Measurements from ENCODE around the gene KATNB1.

Gene KATNB1

DNA sequence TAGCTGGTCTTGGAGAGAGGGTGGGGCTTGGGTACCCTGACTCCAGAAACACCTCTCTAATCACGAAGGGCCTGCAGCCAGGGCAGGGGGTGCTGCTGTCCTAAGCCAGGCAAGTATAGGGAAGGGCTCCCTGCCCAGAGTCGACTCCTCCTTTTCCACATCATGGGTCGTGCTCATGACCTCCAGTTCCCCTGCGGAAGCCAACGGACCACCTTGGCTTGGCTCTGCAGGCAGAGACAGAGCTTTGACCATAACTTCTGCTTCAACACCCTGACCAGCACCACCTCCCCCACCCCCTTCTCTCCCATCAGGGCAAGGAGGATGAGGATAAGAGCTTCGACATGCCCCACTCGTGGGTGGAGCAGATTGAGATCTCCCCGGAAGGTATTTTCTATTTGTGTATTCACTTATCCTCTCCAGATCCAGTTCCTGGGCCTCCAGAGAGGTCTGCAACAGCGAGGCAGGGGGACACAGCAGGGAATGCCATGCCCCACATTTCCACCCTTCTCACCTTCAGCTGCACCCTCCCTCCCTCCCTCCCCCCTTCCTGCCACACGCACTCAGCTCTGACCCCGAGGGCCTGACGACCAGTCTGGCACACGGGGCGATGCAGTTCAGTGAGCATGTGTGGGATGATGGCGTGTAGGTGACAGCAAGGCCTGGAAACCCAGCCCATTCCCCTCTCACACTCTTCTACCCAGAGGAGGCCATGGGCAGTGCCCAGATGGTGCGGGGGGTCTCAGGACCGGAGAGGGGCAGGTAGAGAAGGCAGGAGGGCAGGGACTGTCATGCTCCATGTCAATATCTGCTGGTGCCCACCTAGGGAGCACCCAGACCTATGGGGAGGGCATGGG is 14.0 kb upstream of the KATNB1 start:
- H3K27me3 ChIP-seq (ENCODE audit: control insufficient read depth, insufficient read depth, low read length), result no peaks in the 10 kb centered on the region
- no peak overlapping the region for H3K9ac ChIP-seq (ENCODE audit: low read length)
- no peaks in the 10 kb centered on the region for H3K4me1 ChIP-seq (ENCODE audit: control insufficient read depth, insufficient read depth, low read length)
- H3K36me3 ChIP-seq (ENCODE audit: control insufficient read depth, insufficient read depth, low read length), result no peaks in the 10 kb centered on the region
- H3K9me3 ChIP-seq (ENCODE audit: control insufficient read depth, low read length), result no peaks in the 10 kb centered on the region
- no peak overlapping the region for H3K4me3 ChIP-seq (ENCODE audit: low read length)

DNA sequence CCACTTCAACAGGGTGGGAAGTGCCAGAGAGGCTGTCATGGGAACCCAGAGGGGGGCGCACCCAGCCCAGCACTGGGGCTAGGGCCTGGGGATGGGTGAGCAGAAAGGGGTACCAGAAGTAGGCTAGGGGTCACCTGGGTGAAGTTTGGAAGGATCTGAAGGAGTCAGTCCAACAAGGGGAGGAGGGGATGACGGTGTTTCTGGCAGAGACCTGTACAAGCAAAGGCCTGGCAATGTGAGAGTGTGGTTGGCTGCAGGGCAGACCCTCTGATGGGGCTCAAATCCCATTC is 13.4 kb upstream of the KATNB1 start:
- Histone ChIP-seq H3K4me3 (ENCODE audit: low read length) (no peak overlapping the region), H3K4me1 (ENCODE audit: control insufficient read depth, insufficient read depth, low read length) (no peaks in the 10 kb centered on the region), H3K9me3 (ENCODE audit: control insufficient read depth, low read length) (no peaks in the 10 kb centered on the region), H3K27me3 (ENCODE audit: control insufficient read depth, insufficient read depth, low read length) (no peaks in the 10 kb centered on the region), H3K36me3 (ENCODE audit: control insufficient read depth, insufficient read depth, low read length) (no peaks in the 10 kb centered on the region), H3K9ac (ENCODE audit: low read length) (no peak overlapping the region)

DNA sequence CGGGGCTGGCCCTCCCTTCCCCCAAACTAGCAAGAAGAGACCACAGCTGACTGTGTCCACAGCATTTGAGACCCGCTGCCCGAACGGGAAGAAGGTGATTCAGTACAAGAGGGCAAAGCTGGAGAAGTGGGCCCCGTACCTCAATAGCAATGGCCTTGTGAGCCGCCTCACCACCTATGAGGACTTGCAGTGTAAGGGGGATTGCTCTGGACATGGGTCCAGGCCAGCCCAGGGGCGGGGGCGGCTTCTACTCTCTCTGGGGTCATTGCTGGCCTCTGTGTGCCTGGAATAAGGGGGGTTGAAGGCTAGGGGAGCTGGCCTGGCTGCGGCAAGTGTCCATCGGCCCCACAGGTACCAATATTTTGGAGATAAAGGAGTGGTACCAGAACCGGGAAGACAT is 12.9 kb upstream of the KATNB1 start:
- Histone ChIP-seq H3K9me3 (ENCODE audit: control insufficient read depth, low read length) (no peaks in the 10 kb centered on the region), H3K9ac (ENCODE audit: low read length) (no peak overlapping the region), H3K4me1 (ENCODE audit: control insufficient read depth, insufficient read depth, low read length) (no peaks in the 10 kb centered on the region), H3K27me3 (ENCODE audit: control insufficient read depth, insufficient read depth, low read length) (no peaks in the 10 kb centered on the region), H3K36me3 (ENCODE audit: control insufficient read depth, insufficient read depth, low read length) (no peaks in the 10 kb centered on the region), H3K4me3 (ENCODE audit: low read length) (no peak overlapping the region)

DNA sequence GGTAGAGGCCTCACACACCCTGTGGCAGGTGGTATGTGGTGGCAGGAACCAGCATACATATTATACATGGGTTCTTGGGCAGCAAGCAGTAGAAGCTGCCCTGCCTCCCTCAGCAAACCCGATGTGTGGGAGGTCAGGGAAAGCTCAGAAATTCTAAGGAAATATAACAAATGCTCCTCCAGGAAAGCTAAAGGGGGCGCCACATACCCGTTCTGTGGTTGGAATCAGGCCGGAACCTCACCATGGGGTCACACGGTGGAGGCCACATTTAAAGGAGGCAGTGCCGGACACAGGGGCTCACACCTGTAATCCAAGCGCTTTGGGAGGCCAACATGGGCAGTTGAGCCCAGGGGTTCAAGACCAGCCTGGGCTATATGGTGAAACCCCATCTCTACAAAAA is 12.4 kb upstream of the KATNB1 start:
- Histone ChIP-seq H3K4me1 (ENCODE audit: control insufficient read depth, insufficient read depth, low read length) (no peaks in the 10 kb centered on the region), H3K27me3 (ENCODE audit: control insufficient read depth, insufficient read depth, low read length) (no peaks in the 10 kb centered on the region), H3K9me3 (ENCODE audit: control insufficient read depth, low read length) (no peaks in the 10 kb centered on the region), H3K4me3 (ENCODE audit: low read length) (no peak overlapping the region), H3K36me3 (ENCODE audit: control insufficient read depth, insufficient read depth, low read length) (no peaks in the 10 kb centered on the region), H3K9ac (ENCODE audit: low read length) (no peak overlapping the region)

DNA sequence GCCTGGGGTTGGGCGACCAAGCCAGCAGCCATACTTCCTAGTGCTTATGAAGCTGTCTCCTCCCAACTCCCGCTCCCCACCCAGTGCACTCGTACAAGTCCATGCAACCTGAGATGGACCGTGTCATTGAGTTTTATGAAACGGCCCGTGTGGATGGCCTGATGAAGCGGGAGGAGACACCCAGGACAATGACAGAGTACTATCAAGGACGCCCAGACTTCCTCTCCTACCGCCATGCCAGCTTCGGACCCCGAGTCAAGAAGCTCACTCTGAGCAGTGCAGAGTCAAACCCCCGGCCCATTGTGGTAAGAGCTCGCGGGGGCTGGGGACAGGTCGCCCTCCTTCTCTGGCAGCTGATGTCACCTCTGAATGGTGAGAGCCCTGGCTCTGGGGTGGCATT is 11.0 kb upstream of the KATNB1 start:
- no peaks in the 10 kb centered on the region for H3K27me3 ChIP-seq (ENCODE audit: control insufficient read depth, insufficient read depth, low read length)
- H3K9ac ChIP-seq (ENCODE audit: low read length), result no peak overlapping the region
- H3K4me3 ChIP-seq (ENCODE audit: low read length), result no peak overlapping the region
- no peaks in the 10 kb centered on the region for H3K36me3 ChIP-seq (ENCODE audit: control insufficient read depth, insufficient read depth, low read length)
- no peaks in the 10 kb centered on the region for H3K4me1 ChIP-seq (ENCODE audit: control insufficient read depth, insufficient read depth, low read length)
- H3K9me3 ChIP-seq (ENCODE audit: control insufficient read depth, low read length), result no peaks in the 10 kb centered on the region

DNA sequence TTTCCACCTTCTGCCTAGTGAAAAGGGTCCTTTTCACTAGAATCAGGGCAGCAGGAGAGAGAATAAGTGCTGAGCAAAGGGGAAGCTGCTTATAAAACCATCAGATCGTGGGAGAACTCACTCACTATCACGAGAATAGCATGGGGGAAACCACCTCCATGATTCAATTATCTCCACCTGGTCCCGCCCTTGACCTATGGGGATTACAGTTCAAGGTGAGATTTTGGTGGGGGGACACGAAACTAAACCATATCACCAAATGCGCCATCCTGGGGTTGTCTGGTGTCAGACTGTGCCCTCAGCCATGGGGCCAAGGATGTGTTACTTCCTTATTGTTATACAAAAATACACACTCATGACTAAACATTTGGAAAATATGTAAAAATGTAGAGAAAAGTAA is 10.4 kb upstream of the KATNB1 start:
- H3K27me3 ChIP-seq (ENCODE audit: control insufficient read depth, insufficient read depth, low read length), result no peaks in the 10 kb centered on the region
- H3K9ac ChIP-seq (ENCODE audit: low read length), result no peak overlapping the region
- no peaks in the 10 kb centered on the region for H3K36me3 ChIP-seq (ENCODE audit: control insufficient read depth, insufficient read depth, low read length)
- no peaks in the 10 kb centered on the region for H3K4me1 ChIP-seq (ENCODE audit: control insufficient read depth, insufficient read depth, low read length)
- no peaks in the 10 kb centered on the region for H3K9me3 ChIP-seq (ENCODE audit: control insufficient read depth, low read length)
- H3K4me3 ChIP-seq (ENCODE audit: low read length), result no peak overlapping the region

DNA sequence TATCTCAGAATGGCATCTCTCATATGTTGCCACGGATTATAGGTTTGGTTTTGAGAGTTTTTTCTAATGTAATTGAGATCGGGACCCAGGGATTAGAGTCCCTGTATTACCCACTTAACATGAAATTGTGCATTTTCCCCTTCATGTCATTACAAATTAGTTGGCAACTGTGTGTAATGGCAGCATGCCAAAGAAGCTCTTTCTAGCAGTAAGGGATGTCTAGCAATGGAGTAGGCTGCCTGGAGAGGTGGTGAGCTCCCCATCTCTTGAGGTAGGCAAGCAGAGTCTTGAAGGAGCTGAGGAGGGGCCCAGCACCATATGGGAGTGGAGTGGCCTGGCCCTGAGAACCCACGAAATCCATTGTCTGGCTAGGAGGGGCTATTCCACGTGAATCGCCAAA is 10.0 kb upstream of the KATNB1 start:
- H3K9me3 ChIP-seq (ENCODE audit: control insufficient read depth, low read length), result no peaks in the 10 kb centered on the region
- H3K9ac ChIP-seq (ENCODE audit: low read length), result no peak overlapping the region
- H3K36me3 ChIP-seq (ENCODE audit: control insufficient read depth, insufficient read depth, low read length), result no peaks in the 10 kb centered on the region
- H3K27me3 ChIP-seq (ENCODE audit: control insufficient read depth, insufficient read depth, low read length), result no peaks in the 10 kb centered on the region
- no peaks in the 10 kb centered on the region for H3K4me1 ChIP-seq (ENCODE audit: control insufficient read depth, insufficient read depth, low read length)
- no peak overlapping the region for H3K4me3 ChIP-seq (ENCODE audit: low read length)

DNA sequence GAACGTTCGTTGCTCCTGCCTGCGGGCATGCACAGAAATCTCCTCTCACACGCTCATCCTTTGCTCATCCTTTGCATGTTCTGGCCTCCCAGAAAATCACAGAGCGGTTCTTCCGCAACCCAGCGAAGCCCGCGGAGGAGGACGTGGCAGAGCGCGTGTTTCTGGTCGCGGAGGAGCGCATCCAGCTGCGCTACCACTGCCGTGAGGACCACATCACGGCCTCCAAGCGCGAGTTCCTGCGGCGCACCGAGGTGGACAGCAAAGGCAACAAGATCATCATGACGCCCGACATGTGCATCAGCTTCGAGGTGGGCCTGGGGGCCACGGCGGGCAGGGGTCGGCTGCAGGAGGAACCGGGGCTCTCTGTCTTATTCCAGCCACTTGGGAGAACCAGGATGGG is 9.6 kb upstream of the KATNB1 start:
- H3K4me1 ChIP-seq (ENCODE audit: control insufficient read depth, insufficient read depth, low read length), result no peaks in the 10 kb centered on the region
- no peaks in the 10 kb centered on the region for H3K27me3 ChIP-seq (ENCODE audit: control insufficient read depth, insufficient read depth, low read length)
- H3K4me3 ChIP-seq (ENCODE audit: low read length), result no peak overlapping the region
- no peaks in the 10 kb centered on the region for H3K9me3 ChIP-seq (ENCODE audit: control insufficient read depth, low read length)
- no peak overlapping the region for H3K9ac ChIP-seq (ENCODE audit: low read length)
- H3K36me3 ChIP-seq (ENCODE audit: control insufficient read depth, insufficient read depth, low read length), result no peaks in the 10 kb centered on the region

DNA sequence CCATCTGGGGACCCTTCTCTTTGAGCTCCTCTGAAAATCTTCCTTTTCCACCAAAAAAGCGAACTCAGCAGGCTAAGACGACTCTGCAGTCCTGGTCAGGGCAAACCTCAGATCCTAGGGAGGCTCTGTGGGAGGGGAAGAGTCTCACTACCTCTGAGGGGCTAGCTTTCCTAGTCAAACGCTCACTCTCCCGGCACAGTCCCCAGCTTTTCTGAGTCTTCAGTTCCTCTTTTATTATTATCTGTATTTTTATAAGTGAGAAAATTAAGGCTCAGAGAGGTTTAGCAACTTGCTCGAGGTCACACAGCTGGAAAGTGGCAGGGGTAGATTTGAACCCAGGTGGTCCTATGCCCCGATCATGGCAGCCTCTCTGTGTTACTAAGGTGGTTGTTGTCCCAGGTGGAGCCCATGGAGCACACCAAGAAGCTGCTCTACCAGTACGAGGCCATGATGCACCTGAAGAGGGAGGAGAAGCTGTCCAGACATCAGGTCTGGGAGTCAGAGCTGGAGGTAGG is 9.1 kb upstream of the KATNB1 start:
- Histone ChIP-seq H3K4me1 (ENCODE audit: control insufficient read depth, insufficient read depth, low read length) (no peaks in the 10 kb centered on the region), H3K9me3 (ENCODE audit: control insufficient read depth, low read length) (no peaks in the 10 kb centered on the region), H3K4me3 (ENCODE audit: low read length) (no peak overlapping the region), H3K27me3 (ENCODE audit: control insufficient read depth, insufficient read depth, low read length) (no peaks in the 10 kb centered on the region), H3K9ac (ENCODE audit: low read length) (no peak overlapping the region), H3K36me3 (ENCODE audit: control insufficient read depth, insufficient read depth, low read length) (no peaks in the 10 kb centered on the region)

DNA sequence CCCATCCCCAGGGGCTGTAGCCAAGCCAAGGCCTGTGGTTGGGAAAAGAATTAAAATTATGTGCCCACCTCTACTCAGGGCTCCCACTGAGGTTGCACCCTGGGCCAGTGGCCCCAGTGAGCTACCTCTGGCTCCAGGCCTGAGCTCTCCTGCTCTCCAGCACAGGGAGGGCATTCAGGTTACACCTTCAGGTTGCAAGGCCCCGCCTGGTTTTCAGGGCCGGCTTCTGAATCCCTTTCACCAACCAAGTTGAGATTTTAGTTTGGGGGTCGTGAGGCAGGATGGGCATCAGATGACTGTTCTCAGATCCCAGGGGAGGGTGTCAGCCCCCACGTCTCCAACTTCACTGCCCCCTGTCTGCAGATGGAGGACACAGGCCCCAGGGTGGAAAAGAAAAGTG is 8.0 kb upstream of the KATNB1 start:
- Histone ChIP-seq H3K27me3 (ENCODE audit: control insufficient read depth, insufficient read depth, low read length) (no peaks in the 10 kb centered on the region), H3K9me3 (ENCODE audit: control insufficient read depth, low read length) (no peaks in the 10 kb centered on the region), H3K4me3 (ENCODE audit: low read length) (no peak overlapping the region), H3K36me3 (ENCODE audit: control insufficient read depth, insufficient read depth, low read length) (no peaks in the 10 kb centered on the region), H3K9ac (ENCODE audit: low read length) (no peak overlapping the region), H3K4me1 (ENCODE audit: control insufficient read depth, insufficient read depth, low read length) (no peaks in the 10 kb centered on the region)

DNA sequence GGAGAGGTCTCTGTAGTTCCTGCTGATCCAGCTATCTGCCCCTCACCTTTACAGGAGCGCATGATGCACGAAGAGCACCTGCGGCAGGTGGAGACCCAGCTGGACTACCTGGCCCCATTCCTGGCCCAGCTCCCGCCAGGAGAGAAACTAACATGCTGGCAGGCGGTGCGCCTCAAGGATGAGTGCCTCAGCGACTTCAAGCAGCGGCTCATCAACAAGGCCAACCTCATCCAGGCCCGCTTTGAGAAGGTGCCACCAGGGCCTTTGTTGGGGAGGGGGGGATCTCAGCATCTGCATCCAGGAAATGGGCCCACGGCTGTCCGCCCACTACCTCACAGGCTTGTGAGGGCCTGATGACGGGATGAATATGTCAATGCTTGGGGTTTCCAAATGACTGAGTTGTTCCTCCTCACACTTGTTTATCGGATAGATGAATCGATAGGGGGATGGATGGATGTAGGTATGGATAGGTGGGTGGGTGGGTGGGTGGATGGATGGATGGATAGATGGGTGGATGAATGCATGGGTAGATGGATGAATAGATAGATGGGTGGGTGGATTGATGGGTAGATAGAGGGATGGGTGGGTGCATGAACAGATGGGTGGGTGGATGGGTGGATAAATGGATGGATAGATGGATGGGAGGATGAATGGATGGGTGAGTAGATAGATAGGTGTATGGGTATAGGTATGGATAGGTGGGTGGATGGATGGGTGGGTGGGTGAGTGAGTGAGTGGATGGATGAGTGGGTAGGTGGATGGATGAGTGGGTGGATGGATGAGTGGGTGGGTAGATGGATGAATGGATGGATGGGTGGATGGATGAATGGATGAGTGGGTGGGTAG is 7.0 kb upstream of the KATNB1 start:
- H3K36me3 ChIP-seq (ENCODE audit: control insufficient read depth, insufficient read depth, low read length), result no peaks in the 10 kb centered on the region

DNA sequence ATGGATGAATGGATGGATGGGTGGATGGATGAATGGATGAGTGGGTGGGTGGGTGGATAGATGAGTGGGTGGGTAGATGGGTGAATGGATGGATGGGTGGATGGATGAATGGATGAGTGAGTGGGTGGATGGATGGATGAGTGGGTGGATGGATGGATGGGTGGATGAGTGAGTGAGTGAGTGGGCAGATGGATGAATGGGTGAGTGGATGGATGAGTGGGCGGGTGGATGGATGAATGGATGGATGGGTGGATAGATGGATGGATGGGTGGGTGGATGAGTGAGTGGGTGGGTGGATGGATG is 6.4 kb upstream of the KATNB1 start:
- Histone ChIP-seq H3K27me3 (ENCODE audit: control insufficient read depth, insufficient read depth, low read length) (no peaks in the 10 kb centered on the region), H3K36me3 (ENCODE audit: control insufficient read depth, insufficient read depth, low read length) (no peaks in the 10 kb centered on the region), H3K4me1 (ENCODE audit: control insufficient read depth, insufficient read depth, low read length) (no peaks in the 10 kb centered on the region), H3K9ac (ENCODE audit: low read length) (no peak overlapping the region), H3K4me3 (ENCODE audit: low read length) (no peak overlapping the region), H3K9me3 (ENCODE audit: control insufficient read depth, low read length) (no peaks in the 10 kb centered on the region)

More for the DNA sequence above, 7.0 kb upstream of the KATNB1 start:
- no peak overlapping the region for H3K9ac ChIP-seq (ENCODE audit: low read length)
- H3K4me1 ChIP-seq (ENCODE audit: control insufficient read depth, insufficient read depth, low read length), result no peaks in the 10 kb centered on the region
- H3K27me3 ChIP-seq (ENCODE audit: control insufficient read depth, insufficient read depth, low read length), result no peaks in the 10 kb centered on the region
- H3K4me3 ChIP-seq (ENCODE audit: low read length), result no peak overlapping the region
- H3K9me3 ChIP-seq (ENCODE audit: control insufficient read depth, low read length), result no peaks in the 10 kb centered on the region

All from mucosa of stomach (tissue), 1 donor.